Ovary (tissue), 3 donors: Measurements from ENCODE around the gene AKAP7.

Experiments
- CTCF ChIP-seq, 3 donors: fragments of 450-650 bp in 2 of 3; fragments of 200-600 bp in 1 of 3; IDR thresholded peaks; one replicate each; pipeline versions ENCODE4 v1.5.1 to v1.8.0; 2016 to 2022; ENCODE audit warnings: antibody characterized with exemption in 3 of 3, mild to moderate bottlenecking in 1 of 3
- EP300 ChIP-seq: sonication (generic); formaldehyde crosslinking; IDR thresholded peaks from one replicate; pipeline ENCODE4 v1.6.1; 2017; ENCODE audit warnings: antibody characterized with exemption
- donor health status: DM: no; HTN: no; CAD: no.

- TF ChIP-seq CTCF (IDR thresholded peaks at IDR 0.05) (no peak), EP300 (no peak)
Measured at GRCh38 chr6:131169613-131170012, 34.3 kb downstream of the AKAP7 start.
